ENCODE measurements around the gene SWAP70.

DNA sequence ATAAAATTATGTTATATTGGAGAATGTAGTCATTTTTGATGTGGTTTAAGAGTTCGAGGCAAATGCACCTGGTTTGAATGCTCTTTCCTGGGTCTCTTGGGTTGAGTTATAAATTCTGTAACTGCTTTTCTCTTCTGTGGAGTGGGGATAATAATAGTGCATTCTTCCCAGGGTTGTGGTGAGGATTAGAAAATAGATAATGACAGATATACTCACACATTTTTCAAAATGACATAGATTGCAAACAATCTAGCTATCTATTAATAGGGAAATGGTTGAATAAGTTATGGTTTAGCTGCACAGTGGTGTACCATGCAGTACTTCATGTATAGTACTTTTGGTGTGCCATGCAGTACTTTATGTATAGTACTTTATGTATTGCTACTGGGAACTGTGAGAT, 67.4 kb downstream of the SWAP70 start:
- TF ChIP-seq, protein P1, sequence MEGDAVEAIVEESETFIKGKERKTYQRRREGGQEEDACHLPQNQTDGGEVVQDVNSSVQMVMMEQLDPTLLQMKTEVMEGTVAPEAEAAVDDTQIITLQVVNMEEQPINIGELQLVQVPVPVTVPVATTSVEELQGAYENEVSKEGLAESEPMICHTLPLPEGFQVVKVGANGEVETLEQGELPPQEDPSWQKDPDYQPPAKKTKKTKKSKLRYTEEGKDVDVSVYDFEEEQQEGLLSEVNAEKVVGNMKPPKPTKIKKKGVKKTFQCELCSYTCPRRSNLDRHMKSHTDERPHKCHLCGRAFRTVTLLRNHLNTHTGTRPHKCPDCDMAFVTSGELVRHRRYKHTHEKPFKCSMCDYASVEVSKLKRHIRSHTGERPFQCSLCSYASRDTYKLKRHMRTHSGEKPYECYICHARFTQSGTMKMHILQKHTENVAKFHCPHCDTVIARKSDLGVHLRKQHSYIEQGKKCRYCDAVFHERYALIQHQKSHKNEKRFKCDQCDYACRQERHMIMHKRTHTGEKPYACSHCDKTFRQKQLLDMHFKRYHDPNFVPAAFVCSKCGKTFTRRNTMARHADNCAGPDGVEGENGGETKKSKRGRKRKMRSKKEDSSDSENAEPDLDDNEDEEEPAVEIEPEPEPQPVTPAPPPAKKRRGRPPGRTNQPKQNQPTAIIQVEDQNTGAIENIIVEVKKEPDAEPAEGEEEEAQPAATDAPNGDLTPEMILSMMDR (IDR thresholded peaks at IDR 0.05), result no peak
- no peak for TF ChIP-seq POLR2A (IDR thresholded peaks at IDR 0.05)
